WTC11 (cell line): ENCODE measurements around the gene ZC3H4. TPM values are rescaled to one million over a fixed set of nuclear protein-coding genes. Genes with fewer than 3 reads are reported as not detected.

Experiments used
- CBFB ChIP-seq: sonication (generic); formaldehyde crosslinking; IDR thresholded peaks from 2 replicates; pipeline ENCODE4 v1.8.1; 2022; ENCODE audit warnings: mild to moderate bottlenecking, low read depth, missing genetic modification reagents
- CREM ChIP-seq: sonication (generic); formaldehyde crosslinking; IDR thresholded peaks from 2 replicates; pipeline ENCODE4 v1.8.1; 2022; ENCODE audit warnings: mild to moderate bottlenecking, missing genetic modification reagents, moderate library complexity
- ELF4 ChIP-seq: sonication (generic); formaldehyde crosslinking; IDR thresholded peaks from 2 replicates; pipeline ENCODE4 v1.8.1; 2022; ENCODE audit warnings: low read depth, mild to moderate bottlenecking, moderate library complexity, missing genetic modification reagents
- EMX1 ChIP-seq: fragments of 250-450 bp; sonication (Bioruptor Pico); IDR thresholded peaks from 2 replicates; pipeline ENCODE4 v1.8.0; 2021; ENCODE audit warnings: mild to moderate bottlenecking
- ETV6 ChIP-seq: sonication (generic); formaldehyde crosslinking; IDR thresholded peaks from 2 replicates; pipeline ENCODE4 v1.8.1; 2022; ENCODE audit warnings: mild to moderate bottlenecking, missing genetic modification reagents
- KAT7 ChIP-seq: sonication (generic); formaldehyde crosslinking; IDR thresholded peaks from 2 replicates; pipeline ENCODE4 v1.8.1; 2023; ENCODE audit warnings: missing genetic modification reagents, mild to moderate bottlenecking, borderline replicate concordance
- NFE2L1 ChIP-seq: sonication (generic); formaldehyde crosslinking; IDR thresholded peaks from 2 replicates; pipeline ENCODE4 v1.8.1; 2023; ENCODE audit warnings: missing genetic modification reagents
- OVOL2 ChIP-seq: fragments of 250-450 bp; sonication (Bioruptor Pico); IDR thresholded peaks from 2 replicates; pipeline ENCODE4 v1.9.0; 2021; ENCODE audit warnings: mild to moderate bottlenecking, borderline replicate concordance
- STAT6 ChIP-seq: sonication (generic); formaldehyde crosslinking; conservative IDR thresholded peaks from 2 replicates; pipeline ENCODE4 v1.8.1; 2023; ENCODE audit warnings: mild to moderate bottlenecking, low read depth, missing genetic modification reagents, moderate library complexity
- TCF7 ChIP-seq: sonication (generic); formaldehyde crosslinking; IDR thresholded peaks from 2 replicates; pipeline ENCODE4 v1.8.0; 2022; ENCODE audit warnings: mild to moderate bottlenecking, low read depth, missing genetic modification reagents, moderate library complexity
- TP53 ChIP-seq: sonication (generic); formaldehyde crosslinking; IDR thresholded peaks from 2 replicates; pipeline ENCODE4 v1.8.1; 2023; ENCODE audit warnings: mild to moderate bottlenecking, missing genetic modification reagents
- USF2 ChIP-seq: sonication (generic); formaldehyde crosslinking; IDR thresholded peaks from 2 replicates; pipeline ENCODE4 v1.8.1; 2023; ENCODE audit warnings: mild to moderate bottlenecking, missing genetic modification reagents, moderate library complexity
- ZNF232 ChIP-seq: sonication (generic); formaldehyde crosslinking; IDR thresholded peaks from 2 replicates; pipeline ENCODE4 v1.8.0; 2022; ENCODE audit warnings: mild to moderate bottlenecking, missing genetic modification reagents
- ZNF263 ChIP-seq: sonication (generic); formaldehyde crosslinking; IDR thresholded peaks from 2 replicates; pipeline ENCODE4 v1.8.1; 2022; ENCODE audit warnings: low read depth, mild to moderate bottlenecking, moderate library complexity, missing genetic modification reagents
- ZNF281 ChIP-seq: sonication (generic); formaldehyde crosslinking; IDR thresholded peaks from 2 replicates; pipeline ENCODE4 v1.8.0; 2023; ENCODE audit warnings: mild to moderate bottlenecking, missing genetic modification reagents
- total RNA-seq: library from RNA; stranded (reverse); gene quantifications from 3 replicates; pipeline ENCODE4 v1.2.3, GENCODE V29; 2021
- TF ChIP-seq, protein P1 (sequence below): sonication (generic); formaldehyde crosslinking; IDR thresholded peaks from 2 replicates; pipeline ENCODE4 v1.8.1; 2023; ENCODE audit warnings: mild to moderate bottlenecking, missing genetic modification reagents, moderate library complexity
- TF ChIP-seq, protein P2 (sequence below): sonication (generic); formaldehyde crosslinking; IDR thresholded peaks from 2 replicates; pipeline ENCODE4 v1.8.1; 2023; ENCODE audit warnings: mild to moderate bottlenecking, missing genetic modification reagents
- TF ChIP-seq, protein P3 (sequence below): sonication (generic); formaldehyde crosslinking; IDR thresholded peaks from 2 replicates; pipeline ENCODE4 v1.8.1; 2023; ENCODE audit warnings: mild to moderate bottlenecking, missing genetic modification reagents, borderline replicate concordance
- TF ChIP-seq, protein P4 (sequence below): sonication (generic); formaldehyde crosslinking; IDR thresholded peaks from 2 replicates; pipeline ENCODE4 v1.8.0; 2022; ENCODE audit warnings: mild to moderate bottlenecking, missing genetic modification reagents
- TF ChIP-seq, protein P5 (sequence below): fragments of 250-450 bp; sonication (Bioruptor Pico); IDR thresholded peaks from 2 replicates; pipeline ENCODE4 v1.9.0; 2021; ENCODE audit warnings: mild to moderate bottlenecking
- TF ChIP-seq, protein P6 (sequence below): sonication (generic); formaldehyde crosslinking; IDR thresholded peaks from 2 replicates; pipeline ENCODE4 v1.8.0; 2022; ENCODE audit warnings: mild to moderate bottlenecking, missing genetic modification reagents

The ZC3H4 gene
- total RNA-seq, 1 experiment from 2014 or later = 67.2 TPM

DNA sequence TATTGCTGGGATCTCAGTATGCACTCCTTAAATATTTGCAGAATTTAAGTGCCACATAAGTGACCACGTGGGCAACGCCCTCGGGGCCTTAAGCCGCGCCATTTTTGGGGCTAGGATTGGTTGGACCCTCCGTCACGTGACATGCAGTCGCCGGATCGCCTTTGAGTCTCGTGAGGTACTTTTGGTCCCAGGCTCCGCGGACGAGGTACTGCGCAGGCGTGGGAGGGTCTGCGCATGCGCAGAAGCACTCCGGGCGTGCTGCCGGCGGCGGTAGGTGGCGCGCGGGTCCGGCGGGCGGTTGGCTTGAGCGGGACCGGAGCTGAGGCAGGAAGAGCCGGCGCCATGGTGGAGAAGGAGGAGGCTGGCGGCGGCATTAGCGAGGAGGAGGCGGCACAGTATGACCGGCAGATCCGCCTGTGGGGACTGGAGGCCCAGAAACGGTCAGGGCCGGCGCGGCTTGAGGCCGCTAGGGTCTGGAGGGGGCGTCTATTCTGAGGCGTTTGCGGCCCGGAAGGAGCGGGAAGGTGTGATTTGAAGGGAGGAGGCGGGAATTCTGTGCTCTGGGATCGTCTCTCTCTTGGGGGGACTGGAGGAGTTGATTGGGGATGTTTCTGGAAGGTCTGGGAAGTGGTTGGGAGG lies 17.1 kb upstream of the ZC3H4 start, which contains the start of gene SAE1 (continued):
- TF ChIP-seq, protein P1, sequence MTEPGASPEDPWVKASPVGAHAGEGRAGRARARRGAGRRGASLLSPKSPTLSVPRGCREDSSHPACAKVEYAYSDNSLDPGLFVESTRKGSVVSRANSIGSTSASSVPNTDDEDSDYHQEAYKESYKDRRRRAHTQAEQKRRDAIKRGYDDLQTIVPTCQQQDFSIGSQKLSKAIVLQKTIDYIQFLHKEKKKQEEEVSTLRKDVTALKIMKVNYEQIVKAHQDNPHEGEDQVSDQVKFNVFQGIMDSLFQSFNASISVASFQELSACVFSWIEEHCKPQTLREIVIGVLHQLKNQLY (CRISPR knock-in tag) = no peak
- TF ChIP-seq, protein P2, sequence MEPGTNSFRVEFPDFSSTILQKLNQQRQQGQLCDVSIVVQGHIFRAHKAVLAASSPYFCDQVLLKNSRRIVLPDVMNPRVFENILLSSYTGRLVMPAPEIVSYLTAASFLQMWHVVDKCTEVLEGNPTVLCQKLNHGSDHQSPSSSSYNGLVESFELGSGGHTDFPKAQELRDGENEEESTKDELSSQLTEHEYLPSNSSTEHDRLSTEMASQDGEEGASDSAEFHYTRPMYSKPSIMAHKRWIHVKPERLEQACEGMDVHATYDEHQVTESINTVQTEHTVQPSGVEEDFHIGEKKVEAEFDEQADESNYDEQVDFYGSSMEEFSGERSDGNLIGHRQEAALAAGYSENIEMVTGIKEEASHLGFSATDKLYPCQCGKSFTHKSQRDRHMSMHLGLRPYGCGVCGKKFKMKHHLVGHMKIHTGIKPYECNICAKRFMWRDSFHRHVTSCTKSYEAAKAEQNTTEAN (CRISPR knock-in tag) = no peak
- TF ChIP-seq EMX1 (CRISPR knock-in tag) (no peak), ETV6 (CRISPR knock-in tag) (peak; percentile 72; the same call in 1 of the 2 replicates), TCF7 (CRISPR knock-in tag) (no peak), ZNF281 (CRISPR knock-in tag) (no peak), ELF4 (CRISPR knock-in tag) (no peak), USF2 (CRISPR knock-in tag) (peak; percentile 99), OVOL2 (no peak), TP53 (CRISPR knock-in tag) (0 out of 2 replicates have a peak, but pooled peaks have one; percentile 23), STAT6 (CRISPR knock-in tag) (no peak), NFE2L1 (CRISPR knock-in tag) (peak; percentile 13; the same call in 1 of the 2 replicates), CREM (CRISPR knock-in tag) (peak; percentile 89), ZNF232 (CRISPR knock-in tag) (peak; percentile 81), KAT7 (CRISPR knock-in tag) (peak; percentile 82; the same call in 1 of the 2 replicates), CBFB (no peak), ZNF263 (CRISPR knock-in tag) (no peak)
- TF ChIP-seq, protein P3, sequence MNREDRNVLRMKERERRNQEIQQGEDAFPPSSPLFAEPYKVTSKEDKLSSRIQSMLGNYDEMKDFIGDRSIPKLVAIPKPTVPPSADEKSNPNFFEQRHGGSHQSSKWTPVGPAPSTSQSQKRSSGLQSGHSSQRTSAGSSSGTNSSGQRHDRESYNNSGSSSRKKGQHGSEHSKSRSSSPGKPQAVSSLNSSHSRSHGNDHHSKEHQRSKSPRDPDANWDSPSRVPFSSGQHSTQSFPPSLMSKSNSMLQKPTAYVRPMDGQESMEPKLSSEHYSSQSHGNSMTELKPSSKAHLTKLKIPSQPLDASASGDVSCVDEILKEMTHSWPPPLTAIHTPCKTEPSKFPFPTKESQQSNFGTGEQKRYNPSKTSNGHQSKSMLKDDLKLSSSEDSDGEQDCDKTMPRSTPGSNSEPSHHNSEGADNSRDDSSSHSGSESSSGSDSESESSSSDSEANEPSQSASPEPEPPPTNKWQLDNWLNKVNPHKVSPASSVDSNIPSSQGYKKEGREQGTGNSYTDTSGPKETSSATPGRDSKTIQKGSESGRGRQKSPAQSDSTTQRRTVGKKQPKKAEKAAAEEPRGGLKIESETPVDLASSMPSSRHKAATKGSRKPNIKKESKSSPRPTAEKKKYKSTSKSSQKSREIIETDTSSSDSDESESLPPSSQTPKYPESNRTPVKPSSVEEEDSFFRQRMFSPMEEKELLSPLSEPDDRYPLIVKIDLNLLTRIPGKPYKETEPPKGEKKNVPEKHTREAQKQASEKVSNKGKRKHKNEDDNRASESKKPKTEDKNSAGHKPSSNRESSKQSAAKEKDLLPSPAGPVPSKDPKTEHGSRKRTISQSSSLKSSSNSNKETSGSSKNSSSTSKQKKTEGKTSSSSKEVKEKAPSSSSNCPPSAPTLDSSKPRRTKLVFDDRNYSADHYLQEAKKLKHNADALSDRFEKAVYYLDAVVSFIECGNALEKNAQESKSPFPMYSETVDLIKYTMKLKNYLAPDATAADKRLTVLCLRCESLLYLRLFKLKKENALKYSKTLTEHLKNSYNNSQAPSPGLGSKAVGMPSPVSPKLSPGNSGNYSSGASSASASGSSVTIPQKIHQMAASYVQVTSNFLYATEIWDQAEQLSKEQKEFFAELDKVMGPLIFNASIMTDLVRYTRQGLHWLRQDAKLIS (CRISPR knock-in tag) = no peak
- TF ChIP-seq, protein P4, sequence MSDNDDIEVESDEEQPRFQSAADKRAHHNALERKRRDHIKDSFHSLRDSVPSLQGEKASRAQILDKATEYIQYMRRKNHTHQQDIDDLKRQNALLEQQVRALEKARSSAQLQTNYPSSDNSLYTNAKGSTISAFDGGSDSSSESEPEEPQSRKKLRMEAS (CRISPR knock-in tag) = peak; percentile 99
- TF ChIP-seq, protein P5, sequence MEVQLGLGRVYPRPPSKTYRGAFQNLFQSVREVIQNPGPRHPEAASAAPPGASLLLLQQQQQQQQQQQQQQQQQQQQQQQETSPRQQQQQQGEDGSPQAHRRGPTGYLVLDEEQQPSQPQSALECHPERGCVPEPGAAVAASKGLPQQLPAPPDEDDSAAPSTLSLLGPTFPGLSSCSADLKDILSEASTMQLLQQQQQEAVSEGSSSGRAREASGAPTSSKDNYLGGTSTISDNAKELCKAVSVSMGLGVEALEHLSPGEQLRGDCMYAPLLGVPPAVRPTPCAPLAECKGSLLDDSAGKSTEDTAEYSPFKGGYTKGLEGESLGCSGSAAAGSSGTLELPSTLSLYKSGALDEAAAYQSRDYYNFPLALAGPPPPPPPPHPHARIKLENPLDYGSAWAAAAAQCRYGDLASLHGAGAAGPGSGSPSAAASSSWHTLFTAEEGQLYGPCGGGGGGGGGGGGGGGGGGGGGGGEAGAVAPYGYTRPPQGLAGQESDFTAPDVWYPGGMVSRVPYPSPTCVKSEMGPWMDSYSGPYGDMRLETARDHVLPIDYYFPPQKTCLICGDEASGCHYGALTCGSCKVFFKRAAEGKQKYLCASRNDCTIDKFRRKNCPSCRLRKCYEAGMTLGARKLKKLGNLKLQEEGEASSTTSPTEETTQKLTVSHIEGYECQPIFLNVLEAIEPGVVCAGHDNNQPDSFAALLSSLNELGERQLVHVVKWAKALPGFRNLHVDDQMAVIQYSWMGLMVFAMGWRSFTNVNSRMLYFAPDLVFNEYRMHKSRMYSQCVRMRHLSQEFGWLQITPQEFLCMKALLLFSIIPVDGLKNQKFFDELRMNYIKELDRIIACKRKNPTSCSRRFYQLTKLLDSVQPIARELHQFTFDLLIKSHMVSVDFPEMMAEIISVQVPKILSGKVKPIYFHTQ (CRISPR knock-in tag) = no peak
- TF ChIP-seq, protein P6, sequence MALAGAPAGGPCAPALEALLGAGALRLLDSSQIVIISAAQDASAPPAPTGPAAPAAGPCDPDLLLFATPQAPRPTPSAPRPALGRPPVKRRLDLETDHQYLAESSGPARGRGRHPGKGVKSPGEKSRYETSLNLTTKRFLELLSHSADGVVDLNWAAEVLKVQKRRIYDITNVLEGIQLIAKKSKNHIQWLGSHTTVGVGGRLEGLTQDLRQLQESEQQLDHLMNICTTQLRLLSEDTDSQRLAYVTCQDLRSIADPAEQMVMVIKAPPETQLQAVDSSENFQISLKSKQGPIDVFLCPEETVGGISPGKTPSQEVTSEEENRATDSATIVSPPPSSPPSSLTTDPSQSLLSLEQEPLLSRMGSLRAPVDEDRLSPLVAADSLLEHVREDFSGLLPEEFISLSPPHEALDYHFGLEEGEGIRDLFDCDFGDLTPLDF (CRISPR knock-in tag) = no peak
